ENCODE results near the gene AAK1. TPM values are rescaled to one million over a fixed set of nuclear protein-coding genes. Genes with fewer than 3 reads are reported as not detected.

The AAK1 gene
- total RNA-seq, 1 experiment from 2014 or later = 35.6 TPM

DNA sequence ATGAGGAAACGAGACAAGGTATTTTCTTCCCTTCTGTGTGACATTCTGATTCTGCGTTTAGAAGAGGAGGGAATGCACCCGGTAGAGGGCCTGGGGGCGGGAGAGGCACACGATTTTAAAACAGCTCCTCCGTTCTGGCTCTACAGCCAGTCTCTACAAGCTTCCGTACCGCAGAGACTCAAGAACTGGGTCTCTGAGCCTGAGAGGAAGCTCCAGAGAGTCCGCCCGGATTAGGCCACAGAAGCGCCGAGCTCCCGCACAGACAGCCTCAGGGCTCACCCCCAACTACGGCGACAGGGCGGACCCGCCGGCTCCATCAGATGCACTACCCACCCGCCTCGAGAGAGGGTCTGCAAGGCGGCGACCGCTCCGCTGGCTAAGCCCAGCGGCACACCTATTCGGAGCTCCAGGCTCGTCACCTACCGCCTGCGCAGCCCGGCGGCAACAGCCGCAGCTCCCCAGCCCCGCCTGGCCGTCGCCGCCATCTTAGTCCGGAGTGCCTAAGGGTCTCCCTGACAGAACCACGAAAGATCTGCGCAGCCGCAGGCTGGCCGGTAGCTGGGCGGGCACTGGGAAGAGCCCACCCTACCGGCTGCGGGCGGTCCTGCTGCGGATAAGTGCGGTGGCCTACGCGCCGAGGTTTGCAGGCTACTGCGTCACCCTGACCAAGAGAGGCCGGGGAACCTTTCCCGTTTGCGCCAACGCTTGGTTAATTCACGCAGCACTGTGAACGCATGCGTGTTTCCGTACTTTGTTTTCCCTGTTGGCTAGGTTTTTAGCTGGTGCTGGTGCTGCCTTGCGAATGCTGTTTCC, 206.4 kb downstream of the AAK1 start, which contains the start of gene NFU1 (continued):
- TF ChIP-seq, protein P1, sequence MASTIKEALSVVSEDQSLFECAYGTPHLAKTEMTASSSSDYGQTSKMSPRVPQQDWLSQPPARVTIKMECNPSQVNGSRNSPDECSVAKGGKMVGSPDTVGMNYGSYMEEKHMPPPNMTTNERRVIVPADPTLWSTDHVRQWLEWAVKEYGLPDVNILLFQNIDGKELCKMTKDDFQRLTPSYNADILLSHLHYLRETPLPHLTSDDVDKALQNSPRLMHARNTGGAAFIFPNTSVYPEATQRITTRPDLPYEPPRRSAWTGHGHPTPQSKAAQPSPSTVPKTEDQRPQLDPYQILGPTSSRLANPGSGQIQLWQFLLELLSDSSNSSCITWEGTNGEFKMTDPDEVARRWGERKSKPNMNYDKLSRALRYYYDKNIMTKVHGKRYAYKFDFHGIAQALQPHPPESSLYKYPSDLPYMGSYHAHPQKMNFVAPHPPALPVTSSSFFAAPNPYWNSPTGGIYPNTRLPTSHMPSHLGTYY (CRISPR knock-in tag; IDR thresholded peaks at IDR 0.05) = no peak
- TF ChIP-seq SMAD3 (CRISPR knock-in tag; IDR thresholded peaks at IDR 0.05; ENCODE audit: borderline replicate concordance) = no peak
- no peak; the same call in 1 of the 2 replicates for TF ChIP-seq ZNF232 (CRISPR knock-in tag; IDR thresholded peaks at IDR 0.05)
- TF ChIP-seq SOX15 (CRISPR knock-in tag; IDR thresholded peaks at IDR 0.05) = no peak
- 0 out of 2 replicates have a peak, but pooled peaks have one; percentile 43 for TF ChIP-seq E2F5 (CRISPR knock-in tag; IDR thresholded peaks at IDR 0.05)
- peak; percentile 69; the same call in 1 of the 2 replicates for TF ChIP-seq FOXP1 (CRISPR knock-in tag; IDR thresholded peaks at IDR 0.05; ENCODE audit: borderline replicate concordance)
- no peak for TF ChIP-seq HMGA2 (CRISPR knock-in tag; IDR thresholded peaks at IDR 0.05)
- TF ChIP-seq, protein P2, sequence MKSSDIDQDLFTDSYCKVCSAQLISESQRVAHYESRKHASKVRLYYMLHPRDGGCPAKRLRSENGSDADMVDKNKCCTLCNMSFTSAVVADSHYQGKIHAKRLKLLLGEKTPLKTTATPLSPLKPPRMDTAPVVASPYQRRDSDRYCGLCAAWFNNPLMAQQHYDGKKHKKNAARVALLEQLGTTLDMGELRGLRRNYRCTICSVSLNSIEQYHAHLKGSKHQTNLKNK (CRISPR knock-in tag; IDR thresholded peaks at IDR 0.05) = no peak
- no peak for TF ChIP-seq E2F1 (CRISPR knock-in tag; IDR thresholded peaks at IDR 0.05)
- TF ChIP-seq NFATC4 (CRISPR knock-in tag; IDR thresholded peaks at IDR 0.05) = no peak
- TF ChIP-seq RELA (CRISPR knock-in tag; IDR thresholded peaks at IDR 0.05; ENCODE audit: borderline replicate concordance) = no peak
- TF ChIP-seq CDX4 (CRISPR knock-in tag; IDR thresholded peaks at IDR 0.05; ENCODE audit: borderline replicate concordance) = no peak
- TF ChIP-seq, protein P3, sequence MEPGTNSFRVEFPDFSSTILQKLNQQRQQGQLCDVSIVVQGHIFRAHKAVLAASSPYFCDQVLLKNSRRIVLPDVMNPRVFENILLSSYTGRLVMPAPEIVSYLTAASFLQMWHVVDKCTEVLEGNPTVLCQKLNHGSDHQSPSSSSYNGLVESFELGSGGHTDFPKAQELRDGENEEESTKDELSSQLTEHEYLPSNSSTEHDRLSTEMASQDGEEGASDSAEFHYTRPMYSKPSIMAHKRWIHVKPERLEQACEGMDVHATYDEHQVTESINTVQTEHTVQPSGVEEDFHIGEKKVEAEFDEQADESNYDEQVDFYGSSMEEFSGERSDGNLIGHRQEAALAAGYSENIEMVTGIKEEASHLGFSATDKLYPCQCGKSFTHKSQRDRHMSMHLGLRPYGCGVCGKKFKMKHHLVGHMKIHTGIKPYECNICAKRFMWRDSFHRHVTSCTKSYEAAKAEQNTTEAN (CRISPR knock-in tag; IDR thresholded peaks at IDR 0.05) = no peak

DNA sequence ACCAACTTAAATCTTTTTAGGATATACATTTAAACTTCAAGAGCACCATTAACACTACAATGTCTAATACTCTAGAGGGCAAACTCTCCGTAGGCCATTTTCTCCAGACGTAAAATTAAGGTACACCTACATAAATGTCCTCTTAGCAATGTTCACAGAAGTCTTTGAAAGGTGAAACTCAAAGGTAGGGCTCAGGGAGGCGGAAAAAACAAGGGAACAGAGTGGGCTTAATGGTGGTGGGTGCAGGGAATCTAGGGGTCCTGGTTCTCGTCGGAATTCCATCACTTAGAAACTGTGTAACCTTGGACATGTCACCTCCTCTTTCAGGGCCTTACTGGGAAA, 207.0 kb downstream of the AAK1 start:
- Mint-ChIP-seq H3K36me3 (peaks cover 6% of the 10 kb centered on the region; the same call in 1 of the 2 replicates), H3K27me3 (ENCODE audit: low read depth) (no peaks in the 10 kb centered on the region; the same call in 1 of the 2 replicates), H3K9me3 (peaks cover 13% of the 10 kb centered on the region), H3K27ac (peak overlapping the region; percentile 87), H3K4me3 (peak overlapping the region; percentile 93), H3K4me1 (peaks cover 29% of the 10 kb centered on the region)
- DNase-seq (ENCODE audit: low spot score) (no peak), ATAC-seq (no peak)
- ChIA-PET POLR2A (interaction anchor here (0.9 to 1.4 kb wide), 4 partner anchors 50 to 276 kb away, joined by 3 to 9 read pairs (median 4); partner anchors contain the start of genes AAK1 and GFPT1), CTCF (interaction anchor here (0.6 to 2.3 kb wide), 19 partner anchors 12 to 970 kb away, joined by 3 to 17 read pairs (median 5); partner anchors contain the start of genes AAK1, APLF and FBXO48)
- TF ChIP-seq OVOL2 (CRISPR knock-in tag; IDR thresholded peaks at IDR 0.05; ENCODE audit: borderline replicate concordance) = no peak
- TF ChIP-seq ARID4B (CRISPR knock-in tag; IDR thresholded peaks at IDR 0.05; ENCODE audit: borderline replicate concordance) = no peak
- TF ChIP-seq GRHL2 (CRISPR knock-in tag; IDR thresholded peaks at IDR 0.05; ENCODE audit: insufficient replicate concordance, severe bottlenecking) = no peak
- TF ChIP-seq NFE2L1 (CRISPR knock-in tag; IDR thresholded peaks at IDR 0.05) = no peak
- no peak for TF ChIP-seq ZNF281 (CRISPR knock-in tag; IDR thresholded peaks at IDR 0.05)
- no peak for TF ChIP-seq SOX15 (CRISPR knock-in tag; IDR thresholded peaks at IDR 0.05)
- TF ChIP-seq, protein P4, sequence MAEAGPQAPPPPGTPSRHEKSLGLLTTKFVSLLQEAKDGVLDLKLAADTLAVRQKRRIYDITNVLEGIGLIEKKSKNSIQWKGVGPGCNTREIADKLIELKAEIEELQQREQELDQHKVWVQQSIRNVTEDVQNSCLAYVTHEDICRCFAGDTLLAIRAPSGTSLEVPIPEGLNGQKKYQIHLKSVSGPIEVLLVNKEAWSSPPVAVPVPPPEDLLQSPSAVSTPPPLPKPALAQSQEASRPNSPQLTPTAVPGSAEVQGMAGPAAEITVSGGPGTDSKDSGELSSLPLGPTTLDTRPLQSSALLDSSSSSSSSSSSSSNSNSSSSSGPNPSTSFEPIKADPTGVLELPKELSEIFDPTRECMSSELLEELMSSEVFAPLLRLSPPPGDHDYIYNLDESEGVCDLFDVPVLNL (CRISPR knock-in tag; IDR thresholded peaks at IDR 0.05; ENCODE audit: borderline replicate concordance, low read depth) = no peak
- no peak for TF ChIP-seq HMGA2 (CRISPR knock-in tag; IDR thresholded peaks at IDR 0.05)
